GM19324 (cell line): ENCODE measurements around the gene AQP11.
"Not testable (repeated sequence)": the region's sequence is repeated elsewhere in the genome, so short reads cannot be mapped to it uniquely, and the experiment has no call there.

Experiments used
- ATAC-seq: cut with Tn5 transposase; IDR thresholded peaks from one replicate; pipeline ENCODE4 v1.9.1; 2021; ENCODE audit warnings: mild to moderate bottlenecking, moderate library complexity; ENCODE audit not compliant: unreplicated experiment, low FRiP score

Gene AQP11

GRCh38 chr11:77589521-77590193 is at the start of gene AQP11:
AQP11 (plus strand) TSS chr11:77589953; CDS start chr11:77589993, 40 bp downstream.
- peak; percentile 92 for ATAC-seq

- no peak for ATAC-seq
Observed at GRCh38 chr11:77542296-77542695, 47.5 kb upstream of the AQP11 start.

- ATAC-seq, result no peak
Observed at GRCh38 chr11:77547047-77547836, 42.5 kb upstream of the AQP11 start.

- no peak for ATAC-seq
Observed at GRCh38 chr11:77547863-77548551, 41.7 kb upstream of the AQP11 start.

GRCh38 chr11:77548552-77549445 is 41.0 kb upstream of the AQP11 start:
- ATAC-seq, result no peak

GRCh38 chr11:77551426-77551825 is 38.3 kb upstream of the AQP11 start:
- not testable (repeated sequence) for ATAC-seq

- ATAC-seq, result no peak
Observed at GRCh38 chr11:77557553-77557952, 32.2 kb upstream of the AQP11 start.

GRCh38 chr11:77558380-77558779 is 31.4 kb upstream of the AQP11 start:
- no peak for ATAC-seq

- no peak for ATAC-seq
Observed at GRCh38 chr11:77559686-77560401, 29.9 kb upstream of the AQP11 start.

- ATAC-seq, result no peak
Observed at GRCh38 chr11:77560605-77561004, 29.1 kb upstream of the AQP11 start.

GRCh38 chr11:77561257-77561656 is 28.5 kb upstream of the AQP11 start:
- no peak for ATAC-seq

GRCh38 chr11:77568306-77568705 is 21.4 kb upstream of the AQP11 start:
- ATAC-seq, result no peak

GRCh38 chr11:77568916-77569675 is 20.7 kb upstream of the AQP11 start:
- no peak for ATAC-seq

GRCh38 chr11:77569676-77570070 is 20.1 kb upstream of the AQP11 start:
- no peak for ATAC-seq

- ATAC-seq, result not testable (repeated sequence)
Observed at GRCh38 chr11:77570896-77571295, 18.9 kb upstream of the AQP11 start.

- not testable (repeated sequence) for ATAC-seq
Observed at GRCh38 chr11:77575428-77575827, 14.3 kb upstream of the AQP11 start.

GRCh38 chr11:77580712-77581337 is 8.9 kb upstream of the AQP11 start:
- ATAC-seq, result no peak

GRCh38 chr11:77589181-77589520 is 602 bp upstream of the AQP11 start:
- ATAC-seq, result peak; percentile 24
